CD4-positive, alpha-beta T cell treated with Interferon gamma for 1 hour (primary cell): Measurements from ENCODE around the gene IFRD2.

ENCODE experiments used
- DNase-seq: peaks from one replicate; pipeline ENCODE4 v3.0.0-alpha.2; 2020

The IFRD2 gene

GRCh38 chr3:50244813-50245212 is 47.4 kb downstream of the IFRD2 start:
- DNase-seq, result peak; percentile 30

GRCh38 chr3:50243543-50243895 is 48.7 kb downstream of the IFRD2 start:
- DNase-seq, result no peak

GRCh38 chr3:50242851-50243542 is 49.2 kb downstream of the IFRD2 start:
- DNase-seq, result peak; percentile 84

GRCh38 chr3:50242381-50242770 is 49.9 kb downstream of the IFRD2 start:
- DNase-seq, result no peak

GRCh38 chr3:50241713-50242380 is 50.4 kb downstream of the IFRD2 start:
- DNase-seq, result no peak

GRCh38 chr3:50241163-50241562 is 51.1 kb downstream of the IFRD2 start:
- no peak for DNase-seq

- no peak for DNase-seq
Measured at GRCh38 chr3:50239649-50240048, 52.6 kb downstream of the IFRD2 start.

- peak; percentile 20 for DNase-seq
Measured at GRCh38 chr3:50238549-50239026, 53.6 kb downstream of the IFRD2 start.

GRCh38 chr3:50237754-50238548 is 54.3 kb downstream of the IFRD2 start:
- peak; percentile 85 for DNase-seq
